ENCODE results near the gene MKRN2OS.
A peak's percentile ranks its signal among the peaks of the same experiment; 100 is the strongest.
"Not testable (repeated sequence)": the region's sequence is repeated elsewhere in the genome, so short reads cannot be mapped to it uniquely, and the experiment has no call there.

MKRN2OS gene

DNA sequence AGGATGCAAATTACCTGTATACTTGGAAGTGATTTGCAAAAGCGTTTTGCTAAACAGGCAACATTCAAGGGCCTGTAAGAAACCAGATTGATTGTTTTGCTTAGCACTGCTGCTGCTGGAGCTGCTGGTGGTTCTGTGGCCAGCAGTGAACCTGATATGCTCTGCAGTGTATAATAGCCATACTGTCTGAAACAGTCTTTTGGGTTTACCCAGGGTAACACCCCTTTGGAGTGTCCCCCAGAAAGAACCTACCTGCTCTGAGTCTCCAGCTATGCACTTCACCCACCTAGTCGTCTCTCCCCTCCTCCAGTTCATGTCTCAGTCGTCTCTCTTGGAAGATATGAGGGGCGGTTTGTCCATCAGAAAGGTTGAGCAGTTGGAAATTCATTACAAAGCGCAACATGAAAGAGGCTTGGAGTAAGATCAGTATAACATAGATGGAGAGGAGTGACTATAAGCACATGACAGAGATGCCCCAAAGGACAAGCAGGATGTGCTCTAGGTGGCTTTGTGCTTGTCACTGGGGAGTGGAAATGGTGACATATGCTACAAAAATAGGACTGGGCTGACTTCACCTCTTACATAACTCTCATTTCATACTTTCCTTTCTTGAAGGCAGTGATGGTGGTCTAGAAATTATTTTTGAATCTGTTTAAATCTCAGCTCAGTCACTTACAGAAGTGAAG is 15.3 kb upstream of the MKRN2OS start:
- no peak for DNase-seq

DNA sequence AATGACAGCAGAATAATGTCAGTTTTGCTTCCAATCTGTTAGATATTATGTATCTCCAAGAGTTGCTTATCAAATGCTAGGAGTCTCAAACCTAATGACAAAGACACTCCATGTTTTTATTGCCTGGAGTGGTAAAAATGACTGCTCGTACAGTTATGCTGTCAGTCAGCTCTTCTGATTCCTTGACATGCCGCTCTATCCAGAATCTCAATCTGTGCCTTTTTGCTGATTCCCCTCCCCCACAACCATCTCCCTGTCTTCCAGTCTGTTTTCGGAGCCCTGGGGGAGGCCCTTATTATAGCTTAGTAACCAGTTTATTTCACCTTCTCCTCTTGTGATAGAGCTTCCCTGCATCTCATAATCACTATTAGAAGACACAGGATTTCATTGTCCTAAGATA is 14.2 kb upstream of the MKRN2OS start:
- no peak for DNase-seq

DNA sequence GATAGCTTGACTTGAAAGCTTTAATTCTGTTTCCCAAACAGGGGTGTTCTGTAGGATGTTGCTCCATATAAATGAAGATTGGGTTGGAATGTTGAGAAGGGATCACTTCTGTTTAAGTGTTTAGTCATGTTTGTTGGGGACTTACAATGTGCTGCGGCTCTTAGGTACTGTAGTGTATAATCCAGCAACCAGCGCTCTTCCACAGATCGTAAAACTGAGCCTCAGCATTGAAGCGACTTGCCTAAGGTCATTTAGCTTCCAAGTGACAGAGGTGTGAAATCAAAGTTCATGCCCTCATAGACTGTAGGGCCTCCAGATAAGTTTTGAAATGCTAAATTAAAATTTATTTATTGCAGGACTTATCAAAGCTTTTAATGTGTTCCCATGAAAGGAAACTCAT is 13.4 kb upstream of the MKRN2OS start:
- no peak for DNase-seq

DNA sequence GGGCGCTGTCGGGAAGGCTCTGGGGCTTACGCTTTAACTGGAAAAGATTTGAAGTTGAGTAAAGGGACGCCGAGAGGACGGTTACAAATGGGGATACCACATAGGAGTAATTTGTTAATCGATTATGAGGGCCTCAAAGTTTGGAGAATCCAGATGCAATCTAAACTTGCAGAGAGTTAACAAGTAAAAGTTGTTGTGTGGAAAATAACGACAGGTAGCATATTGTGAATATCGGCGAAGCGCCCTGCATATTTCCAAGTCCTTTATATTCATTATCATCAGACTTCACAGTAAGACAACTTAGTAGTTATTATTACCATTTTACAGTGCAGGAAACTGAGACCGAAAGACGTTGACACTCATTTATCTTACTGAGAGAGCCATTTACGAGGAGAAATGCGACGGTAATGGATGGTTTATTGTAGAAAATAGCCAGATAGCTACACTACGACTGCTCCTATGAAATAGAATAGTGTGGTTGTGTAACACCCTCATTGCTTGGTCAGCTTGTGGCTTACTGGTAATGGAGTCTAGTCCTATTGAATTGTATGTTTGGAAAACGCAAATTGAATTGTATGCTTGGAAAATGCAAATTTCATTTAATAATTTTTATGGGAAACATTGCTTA is 12.3 kb upstream of the MKRN2OS start:
- peak; percentile 57 to 66 for DNase-seq

DNA sequence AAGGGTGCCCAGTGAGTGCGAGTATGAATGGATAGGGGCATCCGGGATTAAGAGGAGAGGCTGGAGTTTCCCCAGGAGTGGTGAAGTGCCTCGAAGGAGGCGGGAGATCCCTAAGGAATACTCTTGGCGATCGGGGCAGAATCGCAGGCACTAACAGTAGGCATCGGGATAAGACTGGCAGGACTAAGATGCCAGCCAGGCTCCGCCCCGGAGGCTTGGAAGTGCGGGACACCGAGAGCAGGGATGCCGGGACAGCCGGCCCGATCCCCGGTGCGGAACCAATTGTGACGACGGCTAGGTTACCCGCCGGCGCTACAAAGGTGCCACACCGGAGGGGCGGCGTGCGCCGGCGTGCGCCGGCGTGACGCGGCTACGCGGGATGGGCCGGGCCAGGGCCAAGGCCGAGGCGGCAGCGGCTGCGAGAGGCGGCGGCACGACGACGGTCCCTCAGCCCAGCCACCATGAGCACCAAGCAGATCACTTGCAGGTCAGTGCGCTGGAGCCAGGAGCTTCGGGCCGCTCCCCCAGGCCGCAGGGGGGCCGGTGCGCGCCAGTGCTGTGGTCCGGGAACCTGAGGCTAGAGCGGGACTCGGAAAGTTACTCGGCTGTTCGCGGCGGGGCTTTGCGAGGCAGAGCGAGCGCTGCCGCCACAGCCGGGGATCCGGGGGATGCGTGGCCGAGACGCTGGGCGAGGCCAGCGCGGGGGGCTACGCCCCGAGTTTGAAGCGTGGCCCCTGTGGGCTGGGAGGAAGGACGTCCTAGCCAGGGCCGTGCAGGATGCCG is 11.6 kb upstream of the MKRN2OS start, which contains the start of gene MKRN2:
TSS of gene MKRN2 (plus strand) at position 398 of the 783 bp plus-strand sequence. CDS start at position 462, 64 bp downstream.
- peak; percentile 76 to 86 for DNase-seq

DNA sequence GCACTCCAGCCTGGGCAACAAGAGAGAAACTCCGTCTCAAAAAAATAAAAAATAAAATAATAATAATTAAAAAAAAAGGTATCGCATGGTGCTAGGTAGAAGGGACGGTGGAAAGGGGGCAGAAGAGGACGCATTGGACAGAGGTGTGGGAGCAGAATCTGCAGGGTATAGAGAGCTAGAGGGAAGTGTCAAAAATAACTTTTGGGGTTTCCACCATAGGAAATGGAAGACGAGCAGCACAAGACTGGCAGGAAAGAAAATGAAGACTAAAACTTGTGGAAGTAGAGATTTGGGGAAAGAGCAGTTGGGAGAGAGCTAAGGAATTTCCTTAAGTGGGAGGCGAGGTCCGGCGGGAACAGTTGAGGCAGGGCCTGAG is 11.0 kb upstream of the MKRN2OS start:
- DNase-seq: peak in 1 of 2 experiments; percentile 50

DNA sequence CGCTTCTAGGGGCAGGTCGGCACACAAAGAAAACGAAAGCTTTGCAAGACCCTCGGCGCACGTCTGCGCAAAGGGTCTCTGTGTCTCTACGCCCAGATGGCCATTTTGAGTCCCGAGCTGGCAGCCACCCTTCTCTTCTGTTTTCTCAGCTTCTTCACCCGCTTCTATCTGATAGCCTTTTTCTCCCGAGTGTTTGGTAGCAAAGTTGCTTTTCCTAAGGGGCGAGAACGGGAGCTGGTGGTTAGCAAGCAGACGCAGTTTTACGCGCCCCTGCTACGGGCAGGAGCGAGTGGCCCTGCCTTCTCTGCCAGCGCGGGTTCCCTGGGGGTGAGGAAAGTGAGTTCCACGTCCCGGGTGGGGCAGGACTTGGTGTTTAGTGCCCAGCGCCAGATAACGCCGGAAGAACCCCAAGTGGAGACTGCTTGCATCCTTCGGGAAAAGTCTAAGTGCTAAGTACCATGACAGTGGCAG is 8.7 kb upstream of the MKRN2OS start:
- peak in 1 of 2 experiments; percentile 15 for DNase-seq

DNA sequence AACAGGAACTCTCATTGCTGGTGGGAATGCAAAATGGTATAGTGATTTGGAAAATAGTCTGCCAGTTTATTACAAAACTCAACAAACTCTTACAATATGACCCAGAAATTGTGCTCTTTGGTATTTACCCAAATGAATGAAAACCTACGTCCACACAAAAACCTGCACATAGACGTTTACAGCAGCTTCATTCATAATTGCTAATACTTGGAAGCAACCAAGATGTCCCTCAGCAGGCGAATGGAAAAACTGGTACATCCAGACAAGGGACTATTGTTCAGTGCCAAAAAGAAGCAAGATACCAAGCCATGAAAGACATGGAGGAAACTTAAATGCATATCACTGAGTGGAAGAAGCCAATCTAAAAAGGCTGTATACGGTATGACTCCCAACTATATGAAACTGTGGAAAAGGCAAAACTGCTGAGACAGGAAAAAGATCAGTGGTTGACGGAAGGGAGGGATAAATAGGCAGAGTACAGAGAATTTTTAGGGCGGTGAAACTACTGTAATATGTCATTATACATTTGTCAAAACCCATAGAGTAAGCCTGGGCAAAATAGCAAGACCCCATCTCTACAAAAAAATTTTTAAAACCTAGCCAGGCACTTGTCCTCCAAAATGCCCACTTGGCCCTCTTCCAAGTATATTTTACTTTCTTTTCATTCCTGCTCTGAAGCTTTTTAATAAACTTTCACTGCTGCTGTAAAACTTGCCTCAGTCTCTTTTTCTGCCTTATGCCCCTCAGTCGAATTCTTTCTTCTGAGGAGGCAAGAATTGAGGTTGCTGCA is 4.9 kb upstream of the MKRN2OS start:
- no peak for DNase-seq

DNA sequence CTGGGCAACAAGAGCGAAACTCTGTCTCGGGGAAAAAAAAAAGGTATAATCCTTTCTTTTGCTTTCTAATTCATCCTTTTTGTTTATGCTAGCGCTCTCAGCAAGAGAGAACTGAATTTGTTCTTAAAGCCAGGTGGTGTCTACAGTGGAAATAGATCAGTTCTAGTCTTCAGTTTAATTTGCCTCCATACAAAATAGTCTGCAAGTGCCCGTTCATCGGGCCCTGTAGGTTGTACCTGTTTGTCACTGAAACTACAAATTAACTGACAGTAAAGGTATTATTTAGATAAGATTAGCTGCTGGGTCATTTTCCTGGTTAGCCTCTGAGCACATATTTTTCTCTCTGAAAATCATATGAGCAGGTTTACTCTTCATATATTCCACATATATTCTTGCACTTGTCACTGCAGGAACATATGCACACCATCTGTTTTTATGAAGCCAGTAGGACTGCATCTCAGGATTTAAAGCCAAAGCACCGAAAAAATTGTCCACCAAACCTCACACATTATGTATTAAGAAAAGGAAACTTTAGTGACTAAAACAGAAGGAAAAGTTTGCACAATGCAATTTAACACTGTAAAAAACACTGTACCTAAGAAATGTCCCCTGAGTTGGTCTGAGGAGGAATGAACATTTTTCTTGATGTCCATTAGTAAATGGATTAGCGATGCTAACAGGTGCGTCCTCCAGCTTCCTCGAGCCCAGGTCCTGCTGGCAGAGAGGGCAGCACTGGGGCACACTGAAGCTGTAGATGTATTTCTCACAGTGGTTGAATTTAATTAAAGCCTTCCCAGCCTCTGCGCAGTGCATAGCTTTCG is 437 bp downstream of the MKRN2OS start:
- DNase-seq: no peak

DNA sequence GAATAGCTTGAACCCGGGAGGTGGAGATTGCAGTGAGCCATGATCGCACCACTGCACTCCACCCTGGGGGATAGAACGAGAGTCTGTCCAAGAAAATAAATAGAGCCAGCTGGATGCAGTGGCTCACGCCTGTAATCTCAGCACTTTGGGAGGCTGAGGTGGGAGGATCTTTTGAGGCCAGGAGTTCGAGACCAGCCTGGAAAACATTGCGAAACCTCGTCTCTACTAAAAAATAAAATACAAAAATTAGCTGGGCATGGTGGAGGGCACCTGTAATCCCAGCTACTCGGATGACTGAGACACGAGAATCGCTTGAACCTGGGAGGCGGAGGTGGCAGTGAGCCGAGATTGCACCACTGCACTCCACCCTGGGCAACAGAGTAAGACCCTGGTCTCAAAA is 1.8 kb downstream of the MKRN2OS start:
- DNase-seq: not testable (repeated sequence)

DNA sequence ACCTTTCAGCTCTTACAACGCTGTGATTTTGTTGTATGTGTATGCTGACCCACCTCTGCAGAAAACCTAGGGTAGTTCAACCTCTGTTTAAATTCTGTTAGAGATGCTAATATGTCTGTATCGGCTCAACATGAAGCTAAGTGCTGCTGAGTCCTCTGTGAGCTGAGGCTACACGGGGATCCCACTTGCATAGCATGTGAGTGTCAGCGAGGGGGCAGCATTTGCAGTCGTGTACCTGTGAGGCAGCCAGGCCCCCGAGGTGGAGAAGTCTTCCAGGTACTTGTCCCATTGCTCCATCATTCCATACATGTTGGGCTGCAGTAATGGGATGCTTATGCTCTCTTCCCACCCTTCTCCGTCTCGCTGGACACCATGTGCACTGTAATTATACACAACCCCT is 3.7 kb downstream of the MKRN2OS start:
- no peak for DNase-seq

DNA sequence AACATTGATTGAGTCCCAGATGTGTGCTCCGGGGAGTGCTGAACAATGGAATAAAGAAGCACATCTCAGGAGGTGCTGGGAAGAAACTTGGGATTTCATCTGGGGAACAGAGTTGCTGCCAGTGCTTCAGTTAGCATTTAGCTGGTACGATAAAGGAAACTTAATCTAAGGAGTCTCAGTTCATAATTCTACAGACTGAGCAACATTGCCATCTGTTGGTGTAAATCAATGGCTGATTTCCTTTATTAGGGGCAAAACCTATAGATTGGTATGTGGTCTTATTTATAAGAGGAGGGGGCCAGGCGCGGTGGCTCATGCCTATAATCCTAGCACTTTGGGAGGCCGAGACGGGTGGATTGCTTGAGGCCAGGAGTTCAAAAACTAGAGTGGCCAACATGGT is 8.9 kb downstream of the MKRN2OS start:
- no peak for DNase-seq

DNA sequence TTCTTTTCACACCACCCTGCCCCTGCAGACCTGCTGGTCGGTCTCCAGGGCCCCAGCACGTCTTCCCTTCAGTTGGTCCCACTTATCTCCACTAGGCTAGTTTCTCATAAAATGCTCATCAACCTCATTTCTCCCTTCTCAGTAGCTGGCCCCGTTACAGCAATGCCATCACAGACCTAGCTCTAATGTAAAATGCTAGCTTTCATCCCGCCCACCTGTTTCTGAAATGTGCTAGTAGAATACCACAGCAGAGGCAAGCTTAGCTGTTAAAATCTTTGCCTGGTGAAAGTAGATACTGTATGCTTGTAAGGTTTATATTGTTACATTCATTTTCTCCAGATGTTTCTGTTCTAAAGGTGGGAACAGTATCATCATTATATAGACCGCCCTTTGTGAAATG is 13.1 kb downstream of the MKRN2OS start:
- DNase-seq: no peak

DNA sequence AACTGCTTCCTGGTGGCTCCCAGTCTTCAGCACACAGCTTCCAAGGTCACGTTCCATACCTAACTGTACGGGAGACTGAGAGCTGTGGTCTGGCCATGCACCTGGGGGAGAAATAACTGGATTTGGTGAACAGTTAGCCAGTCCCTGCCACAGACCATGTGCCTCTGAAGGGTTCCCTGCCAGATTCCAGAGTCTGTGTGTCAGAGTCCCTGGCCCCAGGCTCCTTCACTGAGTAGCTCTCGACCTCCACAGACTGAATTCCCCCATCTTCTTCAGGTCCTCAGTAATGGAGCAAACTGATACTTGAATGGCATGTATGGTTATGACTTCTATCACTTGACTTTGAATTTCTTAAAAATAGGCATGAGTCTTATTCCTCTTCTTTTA is 17.5 kb downstream of the MKRN2OS start:
- DNase-seq: no peak

DNA sequence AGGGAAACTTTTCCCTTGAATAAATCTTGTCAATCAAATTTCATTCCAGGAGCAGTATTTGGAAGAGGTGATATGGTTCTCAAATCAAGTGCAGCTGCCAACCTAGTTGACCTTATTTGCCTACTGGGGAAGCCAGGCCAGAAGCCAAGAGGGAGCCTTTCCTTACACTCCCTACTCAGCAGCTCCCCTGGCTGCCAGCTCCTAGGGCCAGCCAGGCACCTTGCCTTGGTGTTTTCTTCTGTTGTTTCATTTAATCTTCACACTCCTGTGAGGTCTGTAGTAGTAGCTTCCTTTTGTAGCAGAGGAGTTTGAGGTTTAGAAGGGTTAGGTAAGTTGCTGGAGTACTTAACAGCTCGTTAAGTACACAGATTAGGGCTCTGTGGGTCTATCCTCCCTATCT is 22.6 kb downstream of the MKRN2OS start:
- no peak for DNase-seq

DNA sequence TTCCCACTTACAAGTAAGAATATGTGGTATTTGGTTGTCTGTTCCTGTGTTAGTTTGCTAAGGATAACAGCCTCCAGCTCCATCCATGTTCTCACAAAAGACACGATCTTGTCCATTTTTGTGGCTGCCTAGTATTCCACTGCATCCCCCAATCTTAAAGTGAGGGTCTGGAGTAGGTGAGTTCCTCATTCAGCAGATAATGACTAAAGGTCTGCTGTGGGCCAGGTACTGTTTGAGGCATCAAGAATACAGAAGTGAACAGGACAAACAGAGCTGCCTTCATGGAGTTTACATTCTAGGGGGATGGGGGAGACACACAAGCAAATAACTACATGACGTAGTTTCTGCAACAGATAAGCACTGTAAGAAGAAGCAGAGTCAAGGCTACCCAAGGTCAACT is 24.3 kb downstream of the MKRN2OS start:
- DNase-seq: no peak

DNA sequence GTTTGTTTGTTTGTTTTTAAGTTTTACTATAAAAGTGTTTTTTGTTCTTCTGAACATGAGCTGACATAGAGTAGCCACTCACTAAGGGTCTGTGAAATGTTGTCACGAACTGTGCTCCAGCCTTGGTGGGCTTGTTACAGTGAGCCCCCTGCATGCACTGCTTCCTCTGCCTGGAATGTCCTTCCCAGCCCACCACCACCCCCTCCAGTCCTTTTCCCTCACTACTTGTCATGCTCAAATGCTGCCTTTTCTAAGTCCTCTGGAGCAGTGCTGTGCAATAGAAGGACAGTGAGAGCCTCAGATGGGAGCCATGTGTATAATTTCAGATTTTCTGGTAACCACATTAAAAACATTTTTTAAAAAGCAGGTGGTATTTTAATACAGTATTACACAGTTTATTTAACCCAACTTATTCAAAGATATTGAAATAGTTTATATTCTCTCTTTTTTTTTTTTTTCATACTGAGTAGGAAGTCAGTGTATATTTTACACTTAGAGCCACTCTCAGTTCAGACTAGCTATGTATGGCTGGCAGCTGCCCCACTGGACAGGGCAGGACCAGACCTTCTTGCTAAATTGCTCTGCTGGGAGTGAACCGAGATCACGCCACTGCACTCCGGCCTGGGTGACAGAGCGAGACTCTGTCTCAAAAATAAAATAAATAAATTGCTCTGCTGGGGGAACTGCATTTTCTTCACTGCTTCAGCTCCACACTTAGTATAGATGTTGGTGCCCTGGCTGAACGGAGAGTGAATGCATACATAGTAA is 26.9 kb downstream of the MKRN2OS start:
- no peak for DNase-seq

DNA sequence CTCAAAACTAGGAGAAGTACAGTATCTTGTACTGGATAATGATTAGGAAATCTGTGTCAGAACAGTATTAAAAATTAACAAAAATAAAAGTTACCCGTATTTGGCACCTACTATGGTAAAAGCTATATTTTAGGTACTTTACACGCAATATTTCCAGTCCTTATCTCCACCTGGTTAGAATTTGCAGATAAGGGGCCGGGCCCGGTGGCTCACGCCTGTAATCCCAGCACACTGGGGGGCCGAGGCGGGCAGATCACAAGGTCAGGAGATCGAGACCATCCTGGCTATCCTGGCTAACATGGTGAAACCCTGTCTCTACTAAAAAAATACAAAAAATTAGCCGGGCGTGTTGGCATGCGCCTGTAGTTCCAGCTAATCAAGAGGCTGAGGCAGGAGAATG is 28.4 kb downstream of the MKRN2OS start:
- no peak for DNase-seq

DNA sequence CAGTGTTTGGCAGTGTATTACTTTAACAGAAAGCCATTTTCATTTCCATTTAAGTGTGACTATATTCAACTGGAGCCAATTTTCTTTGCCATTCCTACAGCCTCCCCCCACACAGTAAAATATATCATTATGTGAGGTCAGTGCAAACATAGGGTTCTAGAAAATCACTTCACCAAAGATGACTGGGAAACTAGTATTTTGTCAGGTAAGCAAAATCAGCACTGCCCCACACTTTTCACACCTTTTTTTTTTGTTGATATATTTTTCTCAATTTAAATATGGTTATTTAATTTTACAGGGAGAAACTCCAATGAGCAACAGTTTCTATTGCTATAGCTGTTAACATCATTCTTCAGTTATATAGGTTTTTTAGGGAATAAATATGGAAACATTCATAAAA is 29.7 kb downstream of the MKRN2OS start:
- DNase-seq: no peak

DNA sequence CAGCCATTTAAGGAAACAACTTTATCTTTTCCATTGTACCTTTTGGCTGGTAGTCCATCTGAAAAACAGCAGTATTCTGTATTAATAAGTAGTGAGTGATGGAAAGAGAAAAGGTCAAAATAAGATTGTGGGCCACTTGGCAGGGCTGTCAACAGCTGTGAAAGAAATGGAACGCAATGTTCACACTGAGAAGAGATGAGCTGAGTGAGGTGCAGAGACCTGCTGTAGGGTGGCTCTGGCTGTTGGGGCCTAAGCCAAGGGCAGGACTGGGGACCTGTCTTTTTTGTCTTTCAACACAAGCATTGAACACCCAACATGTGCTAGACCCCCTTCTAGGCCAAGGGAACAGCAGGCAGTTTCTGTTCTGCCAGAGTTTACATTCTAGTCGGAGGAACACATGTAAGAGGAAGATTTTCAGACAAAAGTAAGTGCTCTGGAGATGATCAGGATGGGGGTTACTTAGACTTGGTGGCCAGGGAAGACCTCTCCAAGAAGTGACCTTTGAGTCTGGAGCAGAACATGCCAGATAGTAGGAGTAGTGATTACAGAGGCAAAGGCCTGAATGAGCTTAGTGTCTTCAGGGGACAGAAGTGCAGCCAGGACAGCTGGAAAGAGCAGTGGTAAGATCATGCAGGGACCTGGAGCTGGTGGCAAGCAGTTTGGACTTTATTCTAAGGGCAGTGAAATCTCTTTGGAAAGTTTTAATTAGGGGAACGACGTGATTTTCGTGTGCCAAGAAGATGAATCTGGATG is 31.4 kb downstream of the MKRN2OS start:
- DNase-seq: no peak
